GM10847 (cell line): Measurements from ENCODE around the gene CXCL17.
A peak's percentile ranks its signal among the peaks of the same experiment; 100 is the strongest.

Experiments used
- POLR2A ChIP-seq: IDR thresholded peaks from 2 replicates; pipeline ENCODE4 v1.6.1; 2011; ENCODE audit not compliant: insufficient read length; ENCODE audit errors: extremely low read depth

Gene CXCL17

DNA sequence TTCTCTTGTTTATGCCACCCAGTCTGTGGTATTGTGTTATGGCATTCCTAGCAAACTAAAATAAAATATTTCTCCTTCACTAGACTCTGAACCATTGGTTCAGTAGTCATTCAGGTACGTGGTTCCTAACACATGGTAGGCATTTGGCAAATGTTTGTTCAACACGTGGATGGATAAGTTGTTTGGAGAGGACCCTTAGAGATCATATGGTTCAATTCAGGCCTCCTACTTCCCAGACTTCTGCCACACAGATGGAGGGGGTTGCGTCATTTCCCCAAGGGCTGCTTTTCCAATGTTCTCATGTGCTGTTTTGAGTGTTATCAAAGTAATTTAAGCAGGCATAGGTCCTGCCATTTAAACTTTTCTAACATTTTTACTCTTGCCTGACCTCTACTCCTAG is 6.7 kb downstream of the CXCL17 start:
- no peak for TF ChIP-seq POLR2A

DNA sequence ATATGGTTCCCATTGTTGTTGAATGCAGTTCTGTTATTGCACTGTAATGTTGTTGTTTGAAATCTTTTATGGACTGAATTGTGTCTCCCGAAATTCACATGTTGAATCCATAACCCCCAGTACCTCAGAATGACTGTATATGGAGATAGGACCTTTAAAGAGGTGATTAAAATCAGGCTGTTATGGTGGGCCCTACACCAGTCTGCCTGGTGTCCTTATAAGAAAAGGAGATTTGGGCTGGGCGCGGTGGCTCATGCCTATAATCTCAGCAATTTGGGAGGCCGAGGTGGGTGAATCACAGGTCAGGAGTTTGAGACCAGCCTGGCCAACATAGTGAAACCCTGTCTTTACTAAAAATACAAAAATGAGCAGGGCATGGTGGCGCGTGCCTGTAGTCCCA is 7.4 kb downstream of the CXCL17 start:
- TF ChIP-seq POLR2A: no peak

DNA sequence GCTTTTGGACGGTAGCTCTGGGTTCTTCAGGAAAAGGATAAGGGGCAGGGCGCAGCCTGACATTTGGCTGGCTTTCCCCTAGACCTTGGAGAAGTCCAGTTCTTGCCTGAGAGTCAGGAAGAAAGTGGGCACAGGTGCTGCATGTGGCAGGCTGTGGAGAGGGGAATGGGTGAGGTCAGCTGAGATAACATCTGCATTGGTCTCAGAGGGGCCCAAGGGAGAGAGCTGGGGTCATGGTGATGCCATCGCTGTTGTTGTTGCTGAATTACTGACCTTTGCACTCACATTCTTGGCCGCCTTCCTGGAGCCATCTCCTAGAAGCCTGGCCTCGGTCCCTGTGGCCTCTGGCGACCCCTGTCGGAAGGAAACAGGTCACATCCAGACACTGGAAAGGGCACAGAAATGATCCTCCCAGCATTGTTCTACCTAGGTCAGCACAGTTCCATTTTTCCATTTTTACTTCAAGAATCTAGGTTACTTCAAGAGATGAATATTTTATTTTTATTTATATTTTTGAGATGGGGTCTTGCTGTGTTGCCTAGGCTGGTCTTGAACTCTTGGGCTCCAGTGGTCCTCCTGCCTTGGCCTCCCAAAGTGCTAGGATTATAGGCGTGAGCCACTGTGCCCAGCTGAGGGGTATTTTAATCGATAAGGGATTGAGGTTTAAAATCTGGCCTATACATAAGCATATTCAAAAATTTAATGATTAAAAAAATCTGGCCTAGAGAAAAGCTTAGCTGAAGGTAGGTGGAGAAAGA is 9.1 kb downstream of the CXCL17 start:
- TF ChIP-seq POLR2A: no peak

DNA sequence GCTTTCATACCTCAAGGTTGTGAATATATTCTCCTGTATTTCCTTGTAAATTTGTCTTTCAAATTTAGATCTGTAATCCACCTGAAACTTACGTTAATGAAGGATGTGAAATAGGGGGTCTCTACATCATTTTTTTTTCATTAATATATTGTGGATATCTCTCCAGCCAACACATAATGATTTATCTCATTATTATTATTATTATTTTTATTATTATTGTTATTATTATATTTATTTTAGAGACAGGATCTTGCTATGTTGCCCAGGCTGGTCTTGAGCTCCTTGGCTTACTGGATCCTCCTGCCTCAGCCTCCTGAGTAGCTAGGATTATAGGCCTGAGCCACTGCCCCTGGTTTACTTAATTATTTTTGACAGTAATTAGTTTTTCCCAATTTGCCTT is 11.3 kb downstream of the CXCL17 start:
- TF ChIP-seq POLR2A: no peak

DNA sequence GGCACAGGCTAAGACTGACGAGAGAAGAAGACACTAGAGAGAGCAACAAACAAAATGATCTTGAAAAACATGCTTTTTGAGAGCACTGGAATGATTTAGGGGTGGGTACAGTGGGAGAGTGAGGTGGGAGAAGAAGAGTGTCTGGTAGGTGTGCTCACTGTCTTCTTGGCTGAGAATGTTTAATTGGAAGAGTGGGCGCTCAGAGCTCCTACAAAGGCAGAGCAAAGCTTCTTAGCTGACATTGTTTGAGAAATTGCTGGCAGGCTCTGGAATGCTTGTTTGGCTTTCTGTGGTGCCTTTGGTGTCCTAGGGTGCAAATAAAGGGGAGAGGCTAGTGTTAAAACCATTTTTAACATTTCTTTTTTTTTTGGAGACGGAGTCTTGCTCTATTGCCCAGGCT is 14.1 kb downstream of the CXCL17 start:
- TF ChIP-seq POLR2A: no peak

DNA sequence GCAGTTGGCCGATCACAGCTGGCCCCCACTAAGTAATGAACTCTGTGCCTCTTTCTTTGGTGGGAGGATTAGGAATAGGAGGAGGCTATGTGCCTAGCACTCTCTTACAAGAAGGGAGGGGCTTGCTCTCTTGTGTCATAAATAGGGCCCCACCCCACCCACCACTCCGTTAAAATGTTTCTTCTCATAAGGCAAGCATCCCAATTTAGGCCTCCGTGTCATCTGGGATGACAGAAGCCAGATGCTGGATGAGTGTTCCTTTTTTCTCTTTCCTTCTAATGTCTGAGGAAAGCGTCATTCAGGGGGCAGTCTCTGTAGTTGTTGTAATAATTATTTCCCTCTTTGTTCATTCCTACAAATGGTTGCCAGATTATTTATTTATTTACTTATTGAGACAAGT is 15.4 kb downstream of the CXCL17 start, which contains the start of gene LIPE:
Gene LIPE, minus strand, starts transcription at position 76 of the 400 bp plus-strand sequence. CDS start 239 bp downstream, outside the sequence.
- TF ChIP-seq POLR2A: no peak

DNA sequence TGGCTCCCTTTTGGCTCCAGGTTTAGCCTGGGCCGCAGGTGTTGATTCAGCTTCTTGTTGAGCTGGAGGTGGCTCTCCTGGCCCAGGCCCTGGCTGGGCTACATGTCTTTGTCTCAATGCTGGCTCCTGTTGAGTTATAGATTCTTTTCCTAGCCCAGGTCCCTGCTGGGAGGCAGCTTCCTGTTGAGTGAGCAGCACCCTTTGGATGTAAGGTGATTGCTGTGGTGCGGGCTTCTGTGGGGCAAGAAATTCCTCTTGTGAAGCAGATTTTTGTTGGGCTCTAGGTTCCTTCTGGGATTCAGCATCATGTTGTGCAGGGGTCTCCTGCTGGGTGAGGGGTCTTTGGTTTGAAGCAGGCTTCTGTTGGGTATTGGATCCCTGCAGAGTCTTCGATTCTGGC is 16.1 kb downstream of the CXCL17 start:
- no peak for TF ChIP-seq POLR2A

DNA sequence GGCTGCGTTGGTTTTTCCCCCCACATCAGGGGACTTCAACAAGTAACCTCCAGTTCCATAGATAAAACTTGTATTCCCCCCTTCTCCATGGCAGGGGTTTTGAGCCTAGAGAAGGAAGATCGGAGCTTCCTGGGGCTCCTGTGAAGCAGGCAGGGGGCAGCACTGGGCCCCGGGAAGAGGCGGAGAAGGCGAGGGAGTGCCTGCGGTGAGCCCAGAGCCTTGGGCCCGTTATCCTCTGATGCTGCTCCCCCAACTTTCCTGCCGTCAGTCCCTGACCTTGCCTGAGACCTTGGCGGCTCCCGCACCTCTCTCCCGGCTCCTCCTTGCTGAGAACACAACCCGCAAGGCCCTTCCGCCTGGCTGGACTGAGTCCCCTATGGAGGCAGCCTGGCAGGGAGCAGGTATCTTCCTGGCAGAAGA is 18.0 kb downstream of the CXCL17 start:
- no peak for TF ChIP-seq POLR2A

DNA sequence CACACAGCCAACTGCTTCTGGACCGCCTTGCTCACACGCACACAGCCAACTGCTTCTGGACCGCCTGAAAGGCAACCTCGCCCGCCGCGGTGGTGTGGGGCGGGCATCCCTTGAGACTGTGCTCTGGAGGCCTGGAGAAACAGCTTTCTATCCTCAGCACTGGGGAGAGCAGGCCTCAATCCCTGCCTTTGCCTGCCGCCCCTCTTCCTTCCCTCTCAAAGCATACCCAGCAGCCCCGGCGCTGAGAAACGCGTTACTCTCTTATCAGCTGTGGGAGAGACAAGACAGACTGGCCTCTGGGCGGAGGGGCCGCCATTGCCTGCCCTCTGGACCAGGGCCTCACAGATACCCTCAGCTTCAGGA is 18.4 kb downstream of the CXCL17 start:
- TF ChIP-seq POLR2A: no peak

DNA sequence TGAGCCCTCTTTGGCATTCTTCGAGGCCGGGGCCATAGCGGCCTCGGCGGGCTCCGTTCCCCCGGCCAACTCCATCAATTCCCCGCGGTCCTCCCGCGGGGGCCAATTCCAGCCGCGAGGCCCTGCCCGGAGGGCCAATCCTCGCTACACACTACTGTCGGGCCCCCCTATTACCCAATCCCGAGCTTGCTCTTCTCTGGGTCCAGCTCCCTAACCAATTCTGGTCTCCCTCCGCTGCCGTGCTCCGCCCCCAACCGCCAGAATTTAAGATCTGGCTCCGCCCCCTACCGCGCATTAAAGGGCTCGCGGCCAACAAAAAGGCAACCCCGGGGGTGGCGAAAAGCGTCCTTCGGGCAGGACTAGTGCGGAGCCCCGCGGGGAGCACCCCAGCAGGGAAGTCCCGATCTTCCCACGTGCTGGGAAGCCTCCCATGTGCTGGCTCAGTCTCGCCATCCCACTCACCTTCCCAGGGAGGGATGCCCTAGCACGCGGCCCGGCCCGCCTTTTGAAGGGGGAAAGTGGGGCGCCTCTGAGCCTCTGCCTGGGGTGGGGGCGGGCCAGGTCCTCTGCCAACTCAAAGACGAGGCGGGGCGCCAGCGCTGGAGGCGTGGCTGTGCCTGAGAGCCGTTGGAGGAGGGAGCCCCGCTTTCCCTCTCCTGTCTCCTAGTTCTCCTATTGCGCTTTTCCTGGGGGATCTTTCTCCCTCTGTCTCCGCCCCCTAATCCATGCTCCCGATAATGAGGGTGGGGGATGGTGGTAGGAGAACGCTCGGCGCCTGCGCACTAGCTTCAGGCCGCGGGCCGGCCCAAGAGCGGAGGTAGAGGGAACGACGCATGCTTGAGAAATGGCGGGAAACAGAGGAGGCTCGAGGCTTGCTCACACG is 19.0 kb downstream of the CXCL17 start:
- TF ChIP-seq POLR2A: peak; percentile 32

DNA sequence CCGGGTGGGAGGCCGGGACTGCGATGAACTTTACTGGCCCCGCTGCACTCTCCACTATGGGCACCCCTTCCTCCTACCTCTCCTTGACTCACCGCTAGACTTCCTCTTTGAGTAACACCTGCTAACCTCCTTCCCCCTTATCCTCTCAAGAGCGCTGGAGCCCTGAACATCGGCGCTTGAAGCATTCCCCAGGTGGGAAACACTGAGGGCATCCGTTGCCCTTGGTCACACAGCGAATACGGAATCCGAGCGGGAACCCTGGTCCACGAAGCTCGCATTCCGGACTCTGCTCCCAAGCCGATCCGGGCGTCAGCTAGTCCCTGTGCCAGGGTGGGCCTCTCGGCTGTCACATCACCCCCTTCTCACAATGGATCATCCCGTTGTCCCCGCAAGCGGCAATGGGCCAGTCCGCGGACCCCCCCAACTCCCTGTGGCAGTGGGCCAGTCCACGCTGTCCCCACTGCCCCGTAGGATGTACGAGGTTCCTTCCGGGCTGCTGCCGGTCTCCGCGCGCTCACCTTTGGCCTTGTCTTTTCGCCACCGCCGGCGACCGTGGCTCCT is 19.8 kb downstream of the CXCL17 start:
- TF ChIP-seq POLR2A: no peak

DNA sequence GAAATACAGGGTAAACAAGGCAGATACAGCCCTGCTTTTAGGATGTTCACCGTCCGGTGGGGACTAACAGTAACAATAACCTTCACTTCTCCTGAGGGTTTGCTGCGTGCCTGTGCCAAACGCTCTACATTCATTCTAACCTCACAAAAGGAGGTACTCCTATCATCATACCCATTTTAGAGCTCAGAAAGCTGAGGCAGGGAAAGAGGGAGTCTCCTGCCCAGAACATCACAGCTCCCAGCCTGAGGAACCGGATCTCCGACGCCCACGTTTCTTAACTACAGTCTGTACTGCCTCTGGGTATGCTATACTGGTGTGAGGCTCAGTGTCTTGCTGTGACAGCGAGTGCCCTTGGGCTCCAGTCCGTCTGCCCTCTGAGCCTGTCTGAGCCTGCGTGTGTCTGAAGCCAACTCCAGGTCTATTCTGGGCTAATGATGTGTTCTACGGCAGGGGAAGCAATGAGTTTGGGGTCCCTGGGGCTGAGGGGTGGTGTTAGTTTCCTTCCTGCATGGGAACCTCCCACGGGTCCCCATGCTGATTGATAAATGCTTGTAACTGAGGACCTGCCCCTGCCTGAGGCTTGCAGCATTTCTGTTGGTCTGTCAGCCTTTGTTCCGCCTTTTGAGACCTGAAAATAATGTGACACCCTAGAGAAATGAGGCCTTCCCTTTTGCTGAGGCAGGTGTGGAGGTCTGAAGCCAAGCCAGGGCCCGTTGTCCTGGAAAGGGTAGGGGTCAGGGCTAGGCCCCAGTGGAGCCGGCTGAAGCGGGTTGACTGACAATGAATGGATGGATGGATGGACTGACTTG is 20.4 kb downstream of the CXCL17 start:
- TF ChIP-seq POLR2A: no peak

DNA sequence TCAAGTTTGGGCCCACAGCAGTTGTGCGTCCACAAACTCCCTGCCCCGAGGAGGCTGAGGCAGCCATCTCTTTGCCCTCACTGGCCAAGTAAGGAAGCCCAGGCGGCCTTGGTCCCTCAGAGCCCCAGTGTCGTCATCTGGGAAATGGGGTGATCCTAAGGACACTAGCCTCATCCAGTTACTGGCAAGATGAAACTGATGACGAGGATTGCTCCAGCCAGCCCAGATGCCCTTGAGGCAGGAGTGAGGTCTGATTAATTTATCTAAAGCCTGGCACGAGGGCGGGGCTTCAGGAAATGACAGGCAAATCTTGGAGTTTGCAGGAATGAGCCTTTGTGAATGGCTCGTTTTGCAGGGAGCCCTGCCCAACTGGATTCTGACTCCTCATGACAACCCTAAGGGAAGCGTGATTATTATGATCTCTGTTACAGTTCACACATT is 21.1 kb downstream of the CXCL17 start:
- TF ChIP-seq POLR2A: no peak

DNA sequence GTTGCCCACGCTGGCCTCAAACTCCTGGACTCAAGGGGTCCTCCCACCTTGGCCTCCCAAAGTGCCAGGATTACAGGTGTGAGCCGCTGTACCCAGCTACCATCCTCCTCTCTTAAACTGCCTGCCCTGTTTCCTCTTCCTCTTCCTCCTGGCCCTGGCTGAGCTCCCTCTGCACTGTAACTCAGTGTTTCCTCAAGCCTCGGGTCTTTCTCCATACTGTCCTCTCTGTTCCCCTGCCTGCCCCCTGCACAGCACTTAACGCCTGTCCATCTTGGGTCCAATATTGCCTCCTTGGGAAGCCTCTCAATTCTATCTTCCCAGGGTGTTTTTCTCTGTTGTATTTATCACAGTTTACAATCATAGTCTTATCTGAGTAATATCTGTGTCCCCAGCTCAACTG is 21.6 kb downstream of the CXCL17 start:
- no peak for TF ChIP-seq POLR2A

DNA sequence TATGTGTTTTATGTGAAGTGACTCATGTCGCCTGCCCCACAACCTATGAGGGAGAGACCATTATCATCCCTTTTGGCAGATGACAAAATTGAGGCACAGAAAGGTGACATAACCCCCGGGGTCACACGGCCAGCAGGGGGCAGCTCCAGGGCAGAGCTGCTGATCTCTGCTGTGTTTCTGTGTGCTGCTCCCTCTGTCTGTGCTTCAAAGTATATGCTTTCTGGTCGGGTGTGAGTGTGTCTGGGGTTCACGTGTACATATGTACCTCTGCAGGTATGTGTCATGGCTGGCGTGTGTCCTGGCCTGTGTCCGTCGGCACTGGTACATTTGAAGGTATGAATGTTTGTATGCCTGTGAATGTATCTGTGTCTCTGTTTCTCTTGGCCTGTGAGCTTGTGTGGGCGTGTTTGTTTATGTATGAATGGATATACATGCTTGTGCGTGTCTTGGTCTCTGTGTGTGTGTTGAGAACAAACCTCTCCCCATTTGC is 22.6 kb downstream of the CXCL17 start:
- TF ChIP-seq POLR2A: no peak
